Neuron (in vitro differentiated cells): ENCODE data around the gene PRB3.

Experiments
- H2AFZ ChIP-seq: one replicate; pipeline ENCODE4 v1.6.1; 2013; ENCODE audit warnings: low read depth, mild to moderate bottlenecking, inconsistent platforms, low read length, moderate library complexity
- H3K27me3 ChIP-seq: one replicate; pipeline ENCODE4 v1.6.1; 2013; ENCODE audit warnings: low read length; ENCODE audit not compliant: insufficient read depth
- H3K36me3 ChIP-seq: one replicate; pipeline ENCODE4 v1.6.1; 2013; ENCODE audit warnings: low read length; ENCODE audit not compliant: insufficient read depth
- H3K4me1 ChIP-seq: one replicate; pipeline ENCODE4 v1.6.1; 2013; ENCODE audit warnings: low read length; ENCODE audit not compliant: insufficient read depth
- H3K4me3 ChIP-seq: 2 replicates; pipeline ENCODE4 v1.5.1; 2013; ENCODE audit warnings: mild to moderate bottlenecking, low read length, moderate library complexity
- H3K9me3 ChIP-seq: one replicate; pipeline ENCODE4 v1.6.1; 2013; ENCODE audit warnings: low read length

Gene PRB3

GRCh38 chr12:11269607-11270006 lies at the start of gene PRB3:
PRB3 (minus strand) TSS chr12:11269707; CDS start chr12:11269669, 38 bp downstream.
- Histone ChIP-seq H3K9me3 (no peaks in the 10 kb centered on the region), H3K4me1 (no peaks in the 10 kb centered on the region), H3K27me3 (no peaks in the 10 kb centered on the region), H3K4me3 (no peak within 1 kb of the TSS), H2AFZ (no peak within 1 kb of the TSS), H3K36me3 (no peaks in the 10 kb centered on the region)

- Histone ChIP-seq H3K4me1 (no peaks in the 10 kb centered on the region), H3K4me3 (no peak within 1 kb of the TSS), H3K36me3 (no peaks in the 10 kb centered on the region), H3K9me3 (no peaks in the 10 kb centered on the region), H3K27me3 (no peaks in the 10 kb centered on the region), H2AFZ (no peak within 1 kb of the TSS)
These were observed 40.8 kb upstream of the PRB3 start, which contains the start of gene PRB4 for GRCh38 chr12:11310336-11310735. PRB4 (minus strand) TSS chr12:11310436; CDS start chr12:11310398, 38 bp downstream.

GRCh38 chr12:11307143-11307542 lies 37.6 kb upstream of the PRB3 start:
- Histone ChIP-seq H3K27me3 (no peaks in the 10 kb centered on the region), H3K36me3 (no peaks in the 10 kb centered on the region), H3K4me3 (no peak overlapping the region), H3K4me1 (no peaks in the 10 kb centered on the region), H3K9me3 (no peaks in the 10 kb centered on the region), H2AFZ (no peak overlapping the region)

- Histone ChIP-seq H3K9me3 (no peaks in the 10 kb centered on the region), H3K27me3 (no peaks in the 10 kb centered on the region), H2AFZ (no peak overlapping the region), H3K36me3 (no peaks in the 10 kb centered on the region), H3K4me3 (no peak overlapping the region), H3K4me1 (no peaks in the 10 kb centered on the region)
These were observed 3.9 kb upstream of the PRB3 start for GRCh38 chr12:11273449-11273848.

GRCh38 chr12:11264501-11264900 lies 5.0 kb downstream of the PRB3 start:
- H3K9me3 ChIP-seq: no peaks in the 10 kb centered on the region
- H3K36me3 ChIP-seq: no peaks in the 10 kb centered on the region
- H3K4me1 ChIP-seq: no peaks in the 10 kb centered on the region
- no peaks in the 10 kb centered on the region for H3K27me3 ChIP-seq
- H3K4me3 ChIP-seq: no peak overlapping the region
- no peak overlapping the region for H2AFZ ChIP-seq

- H2AFZ ChIP-seq: no peak overlapping the region
- H3K27me3 ChIP-seq: no peaks in the 10 kb centered on the region
- H3K36me3 ChIP-seq: no peaks in the 10 kb centered on the region
- H3K4me3 ChIP-seq: no peak overlapping the region
- H3K4me1 ChIP-seq: no peaks in the 10 kb centered on the region
- H3K9me3 ChIP-seq: no peaks in the 10 kb centered on the region
These were observed 23.0 kb downstream of the PRB3 start for GRCh38 chr12:11246489-11246888.

- Histone ChIP-seq H2AFZ (no peak overlapping the region), H3K4me3 (no peak overlapping the region), H3K36me3 (no peaks in the 10 kb centered on the region), H3K4me1 (no peaks in the 10 kb centered on the region), H3K9me3 (no peaks in the 10 kb centered on the region), H3K27me3 (no peaks in the 10 kb centered on the region)
These were observed 26.9 kb downstream of the PRB3 start for GRCh38 chr12:11242656-11243055.

- Histone ChIP-seq H3K4me1 (no peaks in the 10 kb centered on the region), H3K9me3 (no peaks in the 10 kb centered on the region), H3K27me3 (no peaks in the 10 kb centered on the region), H2AFZ (no peak overlapping the region), H3K36me3 (no peaks in the 10 kb centered on the region), H3K4me3 (no peak overlapping the region)
These were observed 29.1 kb downstream of the PRB3 start for GRCh38 chr12:11240348-11240930.

- no peak overlapping the region for H3K4me3 ChIP-seq
- H3K36me3 ChIP-seq: no peaks in the 10 kb centered on the region
- H3K9me3 ChIP-seq: no peaks in the 10 kb centered on the region
- no peaks in the 10 kb centered on the region for H3K4me1 ChIP-seq
- H2AFZ ChIP-seq: no peak overlapping the region
- no peaks in the 10 kb centered on the region for H3K27me3 ChIP-seq
These were observed 31.2 kb downstream of the PRB3 start for GRCh38 chr12:11238275-11238674.

GRCh38 chr12:11233532-11233931 lies 36.0 kb downstream of the PRB3 start:
- no peak overlapping the region for H2AFZ ChIP-seq
- no peak overlapping the region for H3K4me3 ChIP-seq
- H3K4me1 ChIP-seq: no peaks in the 10 kb centered on the region
- H3K9me3 ChIP-seq: no peaks in the 10 kb centered on the region
- no peaks in the 10 kb centered on the region for H3K36me3 ChIP-seq
- no peaks in the 10 kb centered on the region for H3K27me3 ChIP-seq

GRCh38 chr12:11228296-11228879 lies 41.1 kb downstream of the PRB3 start:
- no peak overlapping the region for H3K4me3 ChIP-seq
- H3K4me1 ChIP-seq: no peaks in the 10 kb centered on the region
- H3K36me3 ChIP-seq: no peaks in the 10 kb centered on the region
- no peaks in the 10 kb centered on the region for H3K27me3 ChIP-seq
- H3K9me3 ChIP-seq: no peaks in the 10 kb centered on the region
- no peak overlapping the region for H2AFZ ChIP-seq

GRCh38 chr12:11227373-11227772 lies 42.1 kb downstream of the PRB3 start:
- H3K4me1 ChIP-seq: no peaks in the 10 kb centered on the region
- no peaks in the 10 kb centered on the region for H3K36me3 ChIP-seq
- no peaks in the 10 kb centered on the region for H3K9me3 ChIP-seq
- no peaks in the 10 kb centered on the region for H3K27me3 ChIP-seq
- H3K4me3 ChIP-seq: no peak overlapping the region
- no peak overlapping the region for H2AFZ ChIP-seq
